HepG2 (cell line): ENCODE results near the gene KMT2A. TPM values are rescaled to one million over a fixed set of nuclear protein-coding genes. Genes with fewer than 3 reads are reported as not detected.

ENCODE experiments used
- HNRNPH1 ChIP-seq: fragments of 200-400 bp; formaldehyde crosslinking; optimal IDR thresholded peaks from 2 replicates; pipeline ENCODE3; 2017; ENCODE audit warnings: mild to moderate bottlenecking, low read depth, low read length
- MIXL1 ChIP-seq: IDR thresholded peaks from 2 replicates; pipeline ENCODE4 v1.6.1; 2016
- SMAD1 ChIP-seq: sonication (generic); formaldehyde crosslinking; IDR thresholded peaks from 2 replicates; pipeline ENCODE4 v1.4.0; 2020; ENCODE audit warnings: missing genetic modification reagents, low read depth, mild to moderate bottlenecking, borderline replicate concordance
- ZFAT ChIP-seq: sonication (generic); formaldehyde crosslinking; conservative IDR thresholded peaks from 2 replicates; pipeline ENCODE4 v1.8.1; 2023; ENCODE audit warnings: missing genetic modification reagents, inconsistent platforms
- ZFP37 ChIP-seq: sonication (generic); formaldehyde crosslinking; IDR thresholded peaks from 2 replicates; pipeline ENCODE4 v1.4.0; 2020; ENCODE audit warnings: missing genetic modification reagents, borderline replicate concordance
- ZFP41 ChIP-seq: sonication (generic); formaldehyde crosslinking; IDR thresholded peaks from 2 replicates; pipeline ENCODE4 v1.4.0; 2020; ENCODE audit warnings: mild to moderate bottlenecking, missing genetic modification reagents, borderline replicate concordance
- ZNF30 ChIP-seq: sonication (generic); formaldehyde crosslinking; IDR thresholded peaks from 2 replicates; pipeline ENCODE4 v1.5.0; 2020; ENCODE audit warnings: mild to moderate bottlenecking, missing genetic modification reagents
- ZNF839 ChIP-seq: sonication (generic); formaldehyde crosslinking; IDR thresholded peaks from 2 replicates; pipeline ENCODE4 v1.4.0; 2020; ENCODE audit warnings: missing genetic modification reagents, mild to moderate bottlenecking, borderline replicate concordance
- polyA plus RNA-seq, 8 experiments: library from polyadenylated mRNA; depleted of rRNA in 3 of 8; stranded (reverse) in 7 of 8; unstranded in 1 of 8; fragments of >200 nt; fragmentation: Illumina TruSeq in 4 of 8; extraction: Trizol in 4 of 8; gene quantifications; 2 replicates each; pipeline versions ENCODE4 v1.2.1 to v1.2.3, GENCODE V29; 2011 to 2016; ENCODE audit warnings: low read depth in 4 of 8, missing spikeins in 1 of 8, mixed read lengths in 1 of 8; ENCODE audit not compliant: insufficient read depth in 1 of 8
- total RNA-seq, 5 experiments: library from RNA; depleted of rRNA; stranded (reverse); fragments of >200 nt; fragmentation: Illumina TruSeq; extraction: Trizol; gene quantifications; 2 replicates each; pipeline ENCODE4 v1.2.3, GENCODE V29; 2016; ENCODE audit warnings: low read depth in 1 of 5
- TF ChIP-seq, protein P1 (sequence below): sonication (generic); formaldehyde crosslinking; IDR thresholded peaks from one replicate; pipeline ENCODE4 v1.5.1; 2020; ENCODE audit warnings: mild to moderate bottlenecking, missing genetic modification reagents; ENCODE audit errors: not compliant biosample characterization
- TF ChIP-seq, protein P2 (sequence below): sonication (generic); formaldehyde crosslinking; IDR thresholded peaks from 2 replicates; pipeline ENCODE4 v1.4.0; 2020; ENCODE audit warnings: missing genetic modification reagents
- TF ChIP-seq, protein P3 (sequence below): sonication (generic); formaldehyde crosslinking; IDR thresholded peaks from 2 replicates; pipeline ENCODE4 v1.4.0; 2020; ENCODE audit warnings: mild to moderate bottlenecking, low read depth, missing genetic modification reagents
- TF ChIP-seq, protein P4 (sequence below): sonication (generic); formaldehyde crosslinking; IDR thresholded peaks from 2 replicates; pipeline ENCODE4 v1.4.0; 2020; ENCODE audit warnings: missing genetic modification reagents, borderline replicate concordance

Gene KMT2A
- total and polyA plus RNA-seq, 2 of the 13 experiments (the other 11 are each of a cell fraction or from before 2014, with no cell fraction given) = 12.4 to 20.0 TPM

DNA sequence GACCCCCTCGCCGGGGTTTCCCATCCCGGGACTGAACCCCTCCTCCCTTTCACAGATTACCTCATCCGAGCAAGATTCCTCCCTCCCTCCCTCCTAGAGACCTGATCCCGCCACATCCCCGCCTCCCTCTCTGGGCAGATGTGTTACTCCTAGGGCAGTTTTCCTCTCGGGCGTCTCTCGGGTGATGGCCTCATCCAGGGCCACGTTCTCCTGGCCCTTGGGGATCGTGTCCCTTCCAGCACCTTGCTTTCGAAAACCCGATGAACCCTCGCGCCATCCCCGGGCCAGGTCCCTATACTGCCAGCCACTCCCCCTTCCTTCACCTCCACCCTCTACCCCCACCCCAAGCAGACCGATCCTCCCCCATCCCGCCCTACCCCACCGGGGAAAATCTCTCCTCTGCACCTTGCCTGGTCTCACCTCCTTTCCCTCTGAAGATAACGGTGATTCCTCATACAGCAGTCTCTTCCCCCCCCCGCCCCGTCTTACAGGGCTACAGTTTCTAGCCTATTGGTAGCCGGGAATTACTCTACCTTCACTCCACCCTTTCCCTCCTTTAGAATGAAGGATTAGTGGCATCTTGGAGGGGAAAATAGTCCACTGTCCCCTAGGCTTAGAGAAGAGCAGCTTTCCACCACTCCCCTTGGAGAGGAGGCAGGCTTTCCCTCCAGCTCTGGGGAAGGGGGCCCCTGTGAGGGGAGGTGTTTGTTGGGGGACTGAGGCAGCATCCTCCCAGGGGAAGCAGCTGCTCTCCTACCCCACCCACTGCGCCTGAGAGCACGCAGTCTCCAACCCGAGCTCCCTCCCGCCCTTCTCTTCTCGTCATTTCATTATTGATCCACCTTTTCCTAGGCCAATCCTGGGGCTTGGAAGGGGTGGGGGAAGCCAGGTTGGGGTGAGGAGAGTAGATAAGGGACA is 1.2 kb downstream of the KMT2A start (continued):
- TF ChIP-seq, protein P1, sequence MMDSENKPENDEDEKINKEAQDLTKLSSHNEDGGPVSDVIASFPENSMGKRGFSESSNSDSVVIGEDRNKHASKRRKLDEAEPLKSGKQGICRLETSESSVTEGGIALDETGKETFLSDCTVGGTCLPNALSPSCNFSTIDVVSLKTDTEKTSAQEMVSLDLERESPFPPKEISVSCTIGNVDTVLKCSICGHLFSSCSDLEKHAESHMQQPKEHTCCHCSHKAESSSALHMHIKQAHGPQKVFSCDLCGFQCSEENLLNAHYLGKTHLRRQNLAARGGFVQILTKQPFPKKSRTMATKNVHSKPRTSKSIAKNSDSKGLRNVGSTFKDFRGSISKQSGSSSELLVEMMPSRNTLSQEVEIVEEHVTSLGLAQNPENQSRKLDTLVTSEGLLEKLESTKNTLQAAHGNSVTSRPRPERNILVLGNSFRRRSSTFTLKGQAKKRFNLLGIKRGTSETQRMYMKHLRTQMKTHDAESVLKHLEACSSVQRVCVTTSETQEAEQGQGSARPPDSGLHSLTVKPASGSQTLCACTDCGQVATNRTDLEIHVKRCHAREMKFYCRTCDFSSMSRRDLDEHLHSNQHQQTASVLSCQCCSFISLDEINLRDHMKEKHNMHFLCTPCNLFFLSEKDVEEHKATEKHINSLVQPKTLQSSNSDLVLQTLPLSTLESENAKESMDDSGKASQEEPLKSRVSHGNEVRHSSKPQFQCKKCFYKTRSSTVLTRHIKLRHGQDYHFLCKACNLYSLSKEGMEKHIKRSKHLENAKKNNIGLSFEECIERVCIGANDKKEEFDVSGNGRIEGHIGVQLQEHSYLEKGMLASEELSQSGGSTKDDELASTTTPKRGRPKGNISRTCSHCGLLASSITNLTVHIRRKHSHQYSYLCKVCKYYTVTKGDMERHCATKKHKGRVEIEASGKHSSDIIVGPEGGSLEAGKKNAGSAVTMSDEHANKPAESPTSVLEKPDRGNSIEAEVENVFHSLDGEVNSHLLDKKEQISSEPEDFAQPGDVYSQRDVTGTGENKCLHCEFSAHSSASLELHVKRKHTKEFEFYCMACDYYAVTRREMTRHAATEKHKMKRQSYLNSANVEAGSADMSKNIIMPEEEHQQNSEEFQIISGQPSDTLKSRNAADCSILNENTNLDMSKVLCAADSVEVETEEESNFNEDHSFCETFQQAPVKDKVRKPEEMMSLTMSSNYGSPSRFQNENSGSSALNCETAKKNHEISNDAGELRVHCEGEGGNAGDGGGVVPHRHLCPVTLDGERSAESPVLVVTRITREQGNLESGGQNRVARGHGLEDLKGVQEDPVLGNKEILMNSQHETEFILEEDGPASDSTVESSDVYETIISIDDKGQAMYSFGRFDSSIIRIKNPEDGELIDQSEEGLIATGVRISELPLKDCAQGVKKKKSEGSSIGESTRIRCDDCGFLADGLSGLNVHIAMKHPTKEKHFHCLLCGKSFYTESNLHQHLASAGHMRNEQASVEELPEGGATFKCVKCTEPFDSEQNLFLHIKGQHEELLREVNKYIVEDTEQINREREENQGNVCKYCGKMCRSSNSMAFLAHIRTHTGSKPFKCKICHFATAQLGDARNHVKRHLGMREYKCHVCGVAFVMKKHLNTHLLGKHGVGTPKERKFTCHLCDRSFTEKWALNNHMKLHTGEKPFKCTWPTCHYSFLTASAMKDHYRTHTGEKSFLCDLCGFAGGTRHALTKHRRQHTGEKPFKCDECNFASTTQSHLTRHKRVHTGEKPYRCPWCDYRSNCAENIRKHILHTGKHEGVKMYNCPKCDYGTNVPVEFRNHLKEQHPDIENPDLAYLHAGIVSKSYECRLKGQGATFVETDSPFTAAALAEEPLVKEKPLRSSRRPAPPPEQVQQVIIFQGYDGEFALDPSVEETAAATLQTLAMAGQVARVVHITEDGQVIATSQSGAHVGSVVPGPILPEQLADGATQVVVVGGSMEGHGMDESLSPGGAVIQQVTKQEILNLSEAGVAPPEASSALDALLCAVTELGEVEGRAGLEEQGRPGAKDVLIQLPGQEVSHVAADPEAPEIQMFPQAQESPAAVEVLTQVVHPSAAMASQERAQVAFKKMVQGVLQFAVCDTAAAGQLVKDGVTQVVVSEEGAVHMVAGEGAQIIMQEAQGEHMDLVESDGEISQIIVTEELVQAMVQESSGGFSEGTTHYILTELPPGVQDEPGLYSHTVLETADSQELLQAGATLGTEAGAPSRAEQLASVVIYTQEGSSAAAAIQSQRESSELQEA (CRISPR knock-in tag) = no peak
- TF ChIP-seq ZFAT (CRISPR knock-in tag) = no peak
- 0 out of 2 replicates have a peak, but pooled peaks have one; percentile 23 for TF ChIP-seq MIXL1 (CRISPR knock-in tag)
- TF ChIP-seq HNRNPH1 = no peak
- TF ChIP-seq, protein P2, sequence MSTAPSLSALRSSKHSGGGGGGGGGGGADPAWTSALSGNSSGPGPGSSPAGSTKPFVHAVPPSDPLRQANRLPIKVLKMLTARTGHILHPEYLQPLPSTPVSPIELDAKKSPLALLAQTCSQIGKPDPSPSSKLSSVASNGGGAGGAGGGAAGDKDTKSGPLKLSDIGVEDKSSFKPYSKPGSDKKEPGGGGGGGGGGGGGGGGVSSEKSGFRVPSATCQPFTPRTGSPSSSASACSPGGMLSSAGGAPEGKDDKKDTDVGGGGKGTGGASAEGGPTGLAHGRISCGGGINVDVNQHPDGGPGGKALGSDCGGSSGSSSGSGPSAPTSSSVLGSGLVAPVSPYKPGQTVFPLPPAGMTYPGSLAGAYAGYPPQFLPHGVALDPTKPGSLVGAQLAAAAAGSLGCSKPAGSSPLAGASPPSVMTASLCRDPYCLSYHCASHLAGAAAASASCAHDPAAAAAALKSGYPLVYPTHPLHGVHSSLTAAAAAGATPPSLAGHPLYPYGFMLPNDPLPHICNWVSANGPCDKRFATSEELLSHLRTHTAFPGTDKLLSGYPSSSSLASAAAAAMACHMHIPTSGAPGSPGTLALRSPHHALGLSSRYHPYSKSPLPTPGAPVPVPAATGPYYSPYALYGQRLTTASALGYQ (CRISPR knock-in tag) = no peak
- TF ChIP-seq ZFP37 (CRISPR knock-in tag) = no peak
- TF ChIP-seq, protein P3, sequence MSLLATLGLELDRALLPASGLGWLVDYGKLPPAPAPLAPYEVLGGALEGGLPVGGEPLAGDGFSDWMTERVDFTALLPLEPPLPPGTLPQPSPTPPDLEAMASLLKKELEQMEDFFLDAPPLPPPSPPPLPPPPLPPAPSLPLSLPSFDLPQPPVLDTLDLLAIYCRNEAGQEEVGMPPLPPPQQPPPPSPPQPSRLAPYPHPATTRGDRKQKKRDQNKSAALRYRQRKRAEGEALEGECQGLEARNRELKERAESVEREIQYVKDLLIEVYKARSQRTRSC (CRISPR knock-in tag) = no peak
- TF ChIP-seq, protein P4, sequence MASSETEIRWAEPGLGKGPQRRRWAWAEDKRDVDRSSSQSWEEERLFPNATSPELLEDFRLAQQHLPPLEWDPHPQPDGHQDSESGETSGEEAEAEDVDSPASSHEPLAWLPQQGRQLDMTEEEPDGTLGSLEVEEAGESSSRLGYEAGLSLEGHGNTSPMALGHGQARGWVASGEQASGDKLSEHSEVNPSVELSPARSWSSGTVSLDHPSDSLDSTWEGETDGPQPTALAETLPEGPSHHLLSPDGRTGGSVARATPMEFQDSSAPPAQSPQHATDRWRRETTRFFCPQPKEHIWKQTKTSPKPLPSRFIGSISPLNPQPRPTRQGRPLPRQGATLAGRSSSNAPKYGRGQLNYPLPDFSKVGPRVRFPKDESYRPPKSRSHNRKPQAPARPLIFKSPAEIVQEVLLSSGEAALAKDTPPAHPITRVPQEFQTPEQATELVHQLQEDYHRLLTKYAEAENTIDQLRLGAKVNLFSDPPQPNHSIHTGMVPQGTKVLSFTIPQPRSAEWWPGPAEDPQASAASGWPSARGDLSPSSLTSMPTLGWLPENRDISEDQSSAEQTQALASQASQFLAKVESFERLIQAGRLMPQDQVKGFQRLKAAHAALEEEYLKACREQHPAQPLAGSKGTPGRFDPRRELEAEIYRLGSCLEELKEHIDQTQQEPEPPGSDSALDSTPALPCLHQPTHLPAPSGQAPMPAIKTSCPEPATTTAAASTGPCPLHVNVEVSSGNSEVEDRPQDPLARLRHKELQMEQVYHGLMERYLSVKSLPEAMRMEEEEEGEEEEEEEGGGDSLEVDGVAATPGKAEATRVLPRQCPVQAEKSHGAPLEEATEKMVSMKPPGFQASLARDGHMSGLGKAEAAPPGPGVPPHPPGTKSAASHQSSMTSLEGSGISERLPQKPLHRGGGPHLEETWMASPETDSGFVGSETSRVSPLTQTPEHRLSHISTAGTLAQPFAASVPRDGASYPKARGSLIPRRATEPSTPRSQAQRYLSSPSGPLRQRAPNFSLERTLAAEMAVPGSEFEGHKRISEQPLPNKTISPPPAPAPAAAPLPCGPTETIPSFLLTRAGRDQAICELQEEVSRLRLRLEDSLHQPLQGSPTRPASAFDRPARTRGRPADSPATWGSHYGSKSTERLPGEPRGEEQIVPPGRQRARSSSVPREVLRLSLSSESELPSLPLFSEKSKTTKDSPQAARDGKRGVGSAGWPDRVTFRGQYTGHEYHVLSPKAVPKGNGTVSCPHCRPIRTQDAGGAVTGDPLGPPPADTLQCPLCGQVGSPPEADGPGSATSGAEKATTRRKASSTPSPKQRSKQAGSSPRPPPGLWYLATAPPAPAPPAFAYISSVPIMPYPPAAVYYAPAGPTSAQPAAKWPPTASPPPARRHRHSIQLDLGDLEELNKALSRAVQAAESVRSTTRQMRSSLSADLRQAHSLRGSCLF (CRISPR knock-in tag) = no peak
- no peak for TF ChIP-seq SMAD1 (CRISPR knock-in tag)
- TF ChIP-seq ZNF30 (CRISPR knock-in tag) = no peak
- no peak for TF ChIP-seq ZNF839
- TF ChIP-seq ZFP41 = no peak
